Right hindlimb (tissue), 1 donor: ENCODE data around the gene NRXN3.

Experiments used
- DNase-seq: peaks from one replicate; pipeline ENCODE4 v3.0.0-alpha.2; 2018

NRXN3 gene

GRCh38 chr14:79407572-79407971, 1237.4 kb downstream of the NRXN3 start:
- DNase-seq, result no peak

- DNase-seq, result no peak
Observed at GRCh38 chr14:79408696-79409095, 1238.5 kb downstream of the NRXN3 start.

- DNase-seq, result no peak
Observed at GRCh38 chr14:79411403-79412174, 1241.4 kb downstream of the NRXN3 start.

- DNase-seq, result no peak
Observed at GRCh38 chr14:79412822-79413221, 1242.6 kb downstream of the NRXN3 start.

- DNase-seq, result no peak
Observed at GRCh38 chr14:79413734-79414428, 1243.7 kb downstream of the NRXN3 start.

- DNase-seq, result no peak
Observed at GRCh38 chr14:79415726-79416125, 1245.6 kb downstream of the NRXN3 start.

GRCh38 chr14:79417961-79418360, 1247.8 kb downstream of the NRXN3 start:
- DNase-seq, result no peak

GRCh38 chr14:79418649-79419415, 1248.7 kb downstream of the NRXN3 start:
- no peak for DNase-seq

GRCh38 chr14:79419571-79420327, 1249.6 kb downstream of the NRXN3 start:
- no peak for DNase-seq

GRCh38 chr14:79420725-79421124, 1250.6 kb downstream of the NRXN3 start:
- DNase-seq, result no peak

- DNase-seq, result no peak
Observed at GRCh38 chr14:79421811-79422210, 1251.6 kb downstream of the NRXN3 start.

- DNase-seq, result no peak
Observed at GRCh38 chr14:79424462-79424861, 1254.3 kb downstream of the NRXN3 start.

- DNase-seq, result no peak
Observed at GRCh38 chr14:79426103-79426755, 1256.1 kb downstream of the NRXN3 start.

GRCh38 chr14:79432640-79433039, 1262.5 kb downstream of the NRXN3 start:
- no peak for DNase-seq

- DNase-seq, result no peak
Observed at GRCh38 chr14:79436335-79436734, 1266.2 kb downstream of the NRXN3 start.

GRCh38 chr14:79437951-79438350, 1267.8 kb downstream of the NRXN3 start:
- no peak for DNase-seq

- DNase-seq, result no peak
Observed at GRCh38 chr14:79438696-79439342, 1268.6 kb downstream of the NRXN3 start.

GRCh38 chr14:79442786-79443185, 1272.6 kb downstream of the NRXN3 start:
- DNase-seq, result no peak

GRCh38 chr14:79443602-79444001, 1273.4 kb downstream of the NRXN3 start:
- no peak for DNase-seq

- DNase-seq, result no peak
Observed at GRCh38 chr14:79448960-79449359, 1278.8 kb downstream of the NRXN3 start.

- no peak for DNase-seq
Observed at GRCh38 chr14:79451601-79452000, 1281.4 kb downstream of the NRXN3 start.

GRCh38 chr14:79453276-79453675, 1283.1 kb downstream of the NRXN3 start:
- no peak for DNase-seq
